Spleen (tissue), 7 donors: ENCODE data around the gene ME3.

Experiments used
- POLR2A ChIP-seq, 3 donors: fragments of 450-650 bp; IDR thresholded peaks; one replicate each; pipeline ENCODE4 v1.5.1; 2017; ENCODE audit warnings: antibody characterized with exemption in 3 of 3, mild to moderate bottlenecking in 1 of 3
- TF ChIP-seq, protein P1 (sequence below), 11 experiments: fragments of 200-600 bp in 7 of 11; fragments of 450-650 bp in 4 of 11; sonication (generic) in 4 of 11; IDR thresholded peaks in 8 of 11; conservative IDR thresholded peaks in 3 of 11; 1 replicate in 7 of 11; 2 replicates in 4 of 11; pipeline versions ENCODE4 v1.4.0 to v1.8.0; 2016 to 2021; ENCODE audit warnings: antibody characterized with exemption in 11 of 11, inconsistent platforms in 4 of 11, mild to moderate bottlenecking in 1 of 11
- donor health status: DM: no; HTN: no; CAD: no; lungs with moderate emphysema.
- donor health status: DM: no; HTN: no; CAD: no.
- donor health status: DM: no; HTN: no; CAD: no.

DNA sequence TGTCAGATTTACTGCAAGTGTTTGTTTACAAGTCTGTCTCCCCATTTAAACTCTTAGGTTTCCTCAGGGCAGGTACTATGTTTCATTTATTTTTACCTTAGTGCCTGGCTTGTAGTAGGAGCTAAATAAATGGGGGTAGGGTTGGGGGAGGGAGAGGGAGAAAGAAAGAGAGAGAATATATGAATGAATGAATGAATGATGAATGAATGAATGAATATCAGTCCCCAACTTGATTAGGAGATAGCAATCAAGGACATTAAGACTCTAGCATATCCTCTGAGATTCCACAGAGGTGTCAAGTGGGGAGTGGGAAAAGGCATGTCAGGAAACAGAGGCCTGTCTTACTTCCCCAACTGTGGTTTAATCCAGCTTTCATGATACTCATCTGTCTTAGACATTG, 83.2 kb downstream of the ME3 start:
- no peak for TF ChIP-seq POLR2A (IDR thresholded peaks at IDR 0.05)
- TF ChIP-seq, protein P1, sequence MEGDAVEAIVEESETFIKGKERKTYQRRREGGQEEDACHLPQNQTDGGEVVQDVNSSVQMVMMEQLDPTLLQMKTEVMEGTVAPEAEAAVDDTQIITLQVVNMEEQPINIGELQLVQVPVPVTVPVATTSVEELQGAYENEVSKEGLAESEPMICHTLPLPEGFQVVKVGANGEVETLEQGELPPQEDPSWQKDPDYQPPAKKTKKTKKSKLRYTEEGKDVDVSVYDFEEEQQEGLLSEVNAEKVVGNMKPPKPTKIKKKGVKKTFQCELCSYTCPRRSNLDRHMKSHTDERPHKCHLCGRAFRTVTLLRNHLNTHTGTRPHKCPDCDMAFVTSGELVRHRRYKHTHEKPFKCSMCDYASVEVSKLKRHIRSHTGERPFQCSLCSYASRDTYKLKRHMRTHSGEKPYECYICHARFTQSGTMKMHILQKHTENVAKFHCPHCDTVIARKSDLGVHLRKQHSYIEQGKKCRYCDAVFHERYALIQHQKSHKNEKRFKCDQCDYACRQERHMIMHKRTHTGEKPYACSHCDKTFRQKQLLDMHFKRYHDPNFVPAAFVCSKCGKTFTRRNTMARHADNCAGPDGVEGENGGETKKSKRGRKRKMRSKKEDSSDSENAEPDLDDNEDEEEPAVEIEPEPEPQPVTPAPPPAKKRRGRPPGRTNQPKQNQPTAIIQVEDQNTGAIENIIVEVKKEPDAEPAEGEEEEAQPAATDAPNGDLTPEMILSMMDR (IDR thresholded peaks at IDR 0.05 in 8 of 11, conservative IDR thresholded peaks at IDR 0.05 in 3 of 11): no peak
